Mesenchymal stem cell (in vitro differentiated cells and primary cell): Measurements from ENCODE around the gene EFCC1.
A peak's percentile ranks its signal among the peaks of the same experiment; 100 is the strongest.

Experiments used
- DNase-seq: peaks from one replicate; pipeline ENCODE4 v3.0.0-alpha.2; 2013
- H2AFZ ChIP-seq: one replicate; pipeline ENCODE4 v1.6.1; 2013; ENCODE audit warnings: low read depth, mild to moderate bottlenecking, control low read depth, inconsistent platforms, low read length, moderate library complexity
- H2AK5ac ChIP-seq: 2 replicates; pipeline ENCODE4 v1.6.1; 2013; ENCODE audit warnings: low read length, moderate library complexity, mild to moderate bottlenecking, inconsistent platforms; ENCODE audit not compliant: severe bottlenecking
- H2BK120ac ChIP-seq: one replicate; pipeline ENCODE4 v1.6.1; 2013; ENCODE audit warnings: low read depth, mild to moderate bottlenecking, inconsistent platforms, low read length, moderate library complexity
- H2BK12ac ChIP-seq, 2 experiments: one replicate each; pipeline ENCODE4 v1.6.1; 2013; ENCODE audit warnings: inconsistent platforms in 2 of 2, low read length in 2 of 2, mild to moderate bottlenecking in 2 of 2, moderate library complexity in 2 of 2, control low read depth in 1 of 2
- H2BK15ac ChIP-seq: one replicate; pipeline ENCODE4 v1.6.1; 2013; ENCODE audit warnings: mild to moderate bottlenecking, low read depth, inconsistent platforms; ENCODE audit not compliant: poor library complexity, severe bottlenecking
- H2BK5ac ChIP-seq: 2 replicates; pipeline ENCODE4 v1.6.1; 2013; ENCODE audit warnings: low read depth, mild to moderate bottlenecking, low read length, control low read depth, inconsistent platforms; ENCODE audit not compliant: poor library complexity, severe bottlenecking
- H3K14ac ChIP-seq, 2 experiments: one replicate each; pipeline ENCODE4 v1.6.1; 2013; ENCODE audit warnings: inconsistent platforms in 2 of 2, low read length in 2 of 2, control low read depth in 1 of 2, mild to moderate bottlenecking in 1 of 2, moderate library complexity in 1 of 2
- H3K18ac ChIP-seq, 2 experiments: one replicate each; pipeline ENCODE4 v1.6.1; 2013; ENCODE audit warnings: inconsistent platforms in 2 of 2, low read length in 2 of 2, control low read depth in 1 of 2, low read depth in 1 of 2, mild to moderate bottlenecking in 1 of 2
- H3K23ac ChIP-seq, 2 experiments: one replicate each; pipeline ENCODE4 v1.6.1; 2013; ENCODE audit warnings: inconsistent platforms in 2 of 2, low read length in 2 of 2, mild to moderate bottlenecking in 2 of 2, moderate library complexity in 2 of 2, control low read depth in 1 of 2
- H3K27ac ChIP-seq: 2 replicates; pipeline ENCODE4 v1.5.1; 2013; ENCODE audit warnings: mild to moderate bottlenecking, moderate library complexity, low read length, control low read depth, inconsistent platforms; ENCODE audit not compliant: poor library complexity, severe bottlenecking
- H3K27me3 ChIP-seq, 2 experiments: 2 replicates each; pipeline versions ENCODE4 v1.6.1 to v1.7.0; 2013; ENCODE audit warnings: low read length in 2 of 2, mild to moderate bottlenecking in 2 of 2, moderate library complexity in 2 of 2, control low read depth in 1 of 2, inconsistent platforms in 1 of 2; ENCODE audit not compliant: control insufficient read depth in 1 of 2, insufficient read depth in 1 of 2
- H3K36me3 ChIP-seq, 2 experiments: 2 replicates each; pipeline versions ENCODE4 v1.6.1 to v1.7.0; 2013; ENCODE audit warnings: low read length in 2 of 2, control low read depth in 1 of 2, inconsistent platforms in 1 of 2, low read depth in 1 of 2, mild to moderate bottlenecking in 1 of 2; ENCODE audit not compliant: insufficient read depth in 2 of 2, control insufficient read depth in 1 of 2
- H3K4ac ChIP-seq, 2 experiments: one replicate each; pipeline ENCODE4 v1.6.1; 2013; ENCODE audit warnings: inconsistent platforms in 2 of 2, low read length in 2 of 2, mild to moderate bottlenecking in 2 of 2, moderate library complexity in 2 of 2, control low read depth in 1 of 2, low read depth in 1 of 2
- H3K4me1 ChIP-seq: 2 replicates; pipeline ENCODE4 v1.6.1; 2013; ENCODE audit warnings: low read depth, low read length, control low read depth; ENCODE audit not compliant: control insufficient read depth, insufficient read depth
- H3K4me2 ChIP-seq: 2 replicates; pipeline ENCODE4 v1.6.1; 2013; ENCODE audit warnings: low read length, mild to moderate bottlenecking, inconsistent platforms; ENCODE audit not compliant: poor library complexity, severe bottlenecking
- H3K4me3 ChIP-seq, 2 experiments: 2 replicates each; pipeline versions ENCODE4 v1.5.1 to v1.7.0; 2013; ENCODE audit warnings: low read length in 2 of 2, mild to moderate bottlenecking in 2 of 2, control low read depth in 1 of 2, low read depth in 1 of 2; ENCODE audit not compliant: insufficient read depth in 1 of 2
- H3K79me1 ChIP-seq: replicated peaks from 2 replicates; pipeline ENCODE4 v1.6.1; 2013; ENCODE audit warnings: mild to moderate bottlenecking, control low read depth, low read length, inconsistent platforms; ENCODE audit not compliant: poor library complexity, severe bottlenecking
- H3K9ac ChIP-seq: 2 replicates; pipeline ENCODE4 v1.7.0; 2013; ENCODE audit warnings: mild to moderate bottlenecking, low read length, moderate library complexity
- H3K9me3 ChIP-seq: 2 replicates; pipeline ENCODE4 v1.7.0; 2013; ENCODE audit warnings: mild to moderate bottlenecking, low read length; ENCODE audit not compliant: control insufficient read depth
- H4K8ac ChIP-seq: one replicate; pipeline ENCODE4 v1.6.1; 2013; ENCODE audit warnings: inconsistent platforms, mild to moderate bottlenecking, low read length, moderate library complexity
- H4K91ac ChIP-seq: one replicate; pipeline ENCODE4 v1.6.1; 2013; ENCODE audit warnings: mild to moderate bottlenecking, low read length, inconsistent platforms
- WGBS: methylation state at CpG from one replicate; pipeline ENCODE4 v1.1.7; 2013; ENCODE audit warnings: mixed read lengths; 5-methylcytosine and 5-hydroxymethylcytosine counted together

EFCC1 gene

GRCh38 chr3:128987302-128988100 lies 13.6 kb upstream of the EFCC1 start:
- Histone ChIP-seq H3K4me3 (no peak overlapping the region), H3K27ac (no peak overlapping the region), H4K8ac (no peak overlapping the region), H2AK5ac (no peak overlapping the region), H3K14ac (no peak overlapping the region), H3K18ac (no peak overlapping the region), H3K4ac (no peak overlapping the region), H4K91ac (no peak overlapping the region), H3K27me3 (peaks cover 13 to 35% of the 10 kb centered on the region in 2 experiments), H3K36me3 (no peaks in the 10 kb centered on the region), H3K4me2 (no peak overlapping the region), H3K79me1 (no peaks in the 10 kb centered on the region), H2BK15ac (no peak overlapping the region), H2BK12ac (no peak overlapping the region), H2AFZ (no peak overlapping the region), H3K23ac (no peak overlapping the region), H2BK5ac (no peak overlapping the region), H3K9ac (no peak overlapping the region), H2BK120ac (no peak overlapping the region), H3K4me1 (no peaks in the 10 kb centered on the region), H3K9me3 (no peaks in the 10 kb centered on the region)
- DNase-seq: no peak
- 93% methylated on average over 13 of the region's 15 CpGs for WGBS

GRCh38 chr3:128988286-128988685 lies 12.8 kb upstream of the EFCC1 start:
- no peak overlapping the region for H3K23ac ChIP-seq
- H3K9me3 ChIP-seq: no peaks in the 10 kb centered on the region
- no peaks in the 10 kb centered on the region for H3K79me1 ChIP-seq
- peaks cover 20 to 36% of the 10 kb centered on the region in 2 experiments for H3K27me3 ChIP-seq
- no peak overlapping the region for H3K27ac ChIP-seq
- H4K8ac ChIP-seq: no peak overlapping the region
- no peak overlapping the region for H3K4me3 ChIP-seq
- no peak overlapping the region for H3K18ac ChIP-seq
- H3K4me2 ChIP-seq: no peak overlapping the region
- H3K4me1 ChIP-seq: peaks cover 3% of the 10 kb centered on the region
- 95% methylated on average over 8 of the region's 8 CpGs for WGBS
- no peak overlapping the region for H2BK5ac ChIP-seq
- no peak overlapping the region for H3K14ac ChIP-seq
- H4K91ac ChIP-seq: no peak overlapping the region
- H2BK12ac ChIP-seq: no peak overlapping the region
- H2AK5ac ChIP-seq: no peak overlapping the region
- H2BK120ac ChIP-seq: no peak overlapping the region
- no peak overlapping the region for H2AFZ ChIP-seq
- H3K36me3 ChIP-seq: no peaks in the 10 kb centered on the region
- no peak overlapping the region for H3K4ac ChIP-seq
- H2BK15ac ChIP-seq: no peak overlapping the region
- DNase-seq: no peak
- no peak overlapping the region for H3K9ac ChIP-seq

- no peak overlapping the region for H2AFZ ChIP-seq
- H4K91ac ChIP-seq: no peak overlapping the region
- H3K4me2 ChIP-seq: no peak overlapping the region
- H2AK5ac ChIP-seq: no peak overlapping the region
- no peak overlapping the region for H2BK15ac ChIP-seq
- no peaks in the 10 kb centered on the region for H3K36me3 ChIP-seq
- no peak overlapping the region for H4K8ac ChIP-seq
- H3K27me3 ChIP-seq: peaks cover 50 to 51% of the 10 kb centered on the region in 2 experiments
- 92% methylated on average over 16 of the region's 18 CpGs for WGBS
- H2BK120ac ChIP-seq: no peak overlapping the region
- no peak overlapping the region for H2BK12ac ChIP-seq
- no peak for DNase-seq
- H3K18ac ChIP-seq: no peak overlapping the region
- no peak overlapping the region for H3K23ac ChIP-seq
- H3K9ac ChIP-seq: no peak overlapping the region
- no peak overlapping the region for H3K27ac ChIP-seq
- no peaks in the 10 kb centered on the region for H3K79me1 ChIP-seq
- H2BK5ac ChIP-seq: no peak overlapping the region
- H3K14ac ChIP-seq: no peak overlapping the region
- no peak overlapping the region for H3K4me3 ChIP-seq
- no peaks in the 10 kb centered on the region for H3K9me3 ChIP-seq
- H3K4ac ChIP-seq: no peak overlapping the region
- H3K4me1 ChIP-seq: peaks cover 9% of the 10 kb centered on the region
Measured at GRCh38 chr3:128991355-128991895, 9.7 kb upstream of the EFCC1 start.

- no peak for DNase-seq
- no peak overlapping the region for H2BK120ac ChIP-seq
- no peak overlapping the region for H3K4me2 ChIP-seq
- H3K4me3 ChIP-seq: no peak overlapping the region
- no peak overlapping the region for H2BK15ac ChIP-seq
- H3K79me1 ChIP-seq: no peaks in the 10 kb centered on the region
- H2AFZ ChIP-seq: peak overlapping the region; percentile 15
- 52% methylated on average over 17 of the region's 20 CpGs for WGBS
- H3K27me3 ChIP-seq: peaks cover 54 to 64% of the 10 kb centered on the region in 2 experiments
- no peak overlapping the region for H2BK12ac ChIP-seq
- H3K23ac ChIP-seq: no peak overlapping the region
- no peak overlapping the region for H3K14ac ChIP-seq
- H2AK5ac ChIP-seq: no peak overlapping the region
- H3K9ac ChIP-seq: no peak overlapping the region
- H3K9me3 ChIP-seq: no peaks in the 10 kb centered on the region
- peak overlapping the region in 1 of 2 experiments; percentile 32 for H3K4ac ChIP-seq
- no peak overlapping the region for H3K27ac ChIP-seq
- peaks cover 9% of the 10 kb centered on the region for H3K4me1 ChIP-seq
- H4K8ac ChIP-seq: no peak overlapping the region
- no peak overlapping the region for H2BK5ac ChIP-seq
- no peak overlapping the region for H4K91ac ChIP-seq
- no peak overlapping the region for H3K18ac ChIP-seq
- no peaks in the 10 kb centered on the region for H3K36me3 ChIP-seq
Measured at GRCh38 chr3:128992926-128993460, 8.1 kb upstream of the EFCC1 start.
